ENCODE data around the gene UQCRFS1. TPM values are rescaled to one million over a fixed set of nuclear protein-coding genes. Genes with fewer than 3 reads are reported as not detected.
A peak's percentile ranks its signal among the peaks of the same experiment; 100 is the strongest.

The UQCRFS1 gene
- polyA plus RNA-seq, 2 of the 4 experiments (the other 2 are of a cell fraction), result 111 to 148 TPM

DNA sequence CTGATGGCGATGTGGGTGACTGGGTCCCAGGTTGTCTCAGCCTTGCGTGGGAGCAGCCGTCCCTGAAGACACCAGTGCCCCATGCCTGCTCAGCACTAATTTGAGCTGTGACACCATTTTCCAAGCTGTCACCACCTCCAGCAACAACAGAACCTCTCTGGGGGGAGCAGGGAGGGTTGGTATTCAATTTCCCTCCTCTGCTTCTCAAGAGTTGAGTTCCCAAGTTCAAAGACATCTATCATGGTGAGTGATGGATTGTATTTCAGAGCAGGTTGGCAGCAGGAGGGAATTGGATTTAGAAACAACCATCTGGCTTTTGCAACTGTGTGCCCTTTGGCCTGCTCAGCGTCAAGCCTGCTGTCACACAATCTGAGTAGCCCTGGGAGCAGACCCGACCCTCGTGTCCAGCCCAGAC is 46.9 kb upstream of the UQCRFS1 start (continued):
- TF ChIP-seq, protein P1, sequence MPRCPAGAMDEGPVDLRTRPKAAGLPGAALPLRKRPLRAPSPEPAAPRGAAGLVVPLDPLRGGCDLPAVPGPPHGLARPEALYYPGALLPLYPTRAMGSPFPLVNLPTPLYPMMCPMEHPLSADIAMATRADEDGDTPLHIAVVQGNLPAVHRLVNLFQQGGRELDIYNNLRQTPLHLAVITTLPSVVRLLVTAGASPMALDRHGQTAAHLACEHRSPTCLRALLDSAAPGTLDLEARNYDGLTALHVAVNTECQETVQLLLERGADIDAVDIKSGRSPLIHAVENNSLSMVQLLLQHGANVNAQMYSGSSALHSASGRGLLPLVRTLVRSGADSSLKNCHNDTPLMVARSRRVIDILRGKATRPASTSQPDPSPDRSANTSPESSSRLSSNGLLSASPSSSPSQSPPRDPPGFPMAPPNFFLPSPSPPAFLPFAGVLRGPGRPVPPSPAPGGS (IDR thresholded peaks at IDR 0.05), result no peak
- TF ChIP-seq FOSB (CRISPR knock-in tag; IDR thresholded peaks at IDR 0.05), result no peak

DNA sequence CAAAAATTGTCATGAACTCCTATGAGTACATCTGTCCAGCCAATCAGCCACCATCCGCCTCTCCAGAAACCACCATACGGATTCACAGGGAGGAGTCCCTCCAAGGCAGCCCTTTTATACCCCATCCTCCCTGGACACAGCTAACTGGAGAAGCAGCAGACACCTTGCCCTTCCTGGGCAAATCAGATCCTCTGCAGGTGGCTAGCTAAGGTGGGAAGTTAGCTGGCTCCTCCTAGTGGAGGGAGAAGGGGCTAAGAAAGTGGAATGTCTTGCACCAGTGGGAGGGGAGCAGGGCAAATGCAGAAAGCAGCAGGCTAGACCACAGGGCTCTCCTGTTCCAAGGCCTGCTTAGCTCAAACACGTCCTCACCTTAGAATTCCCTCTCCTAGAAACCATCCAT is 46.2 kb upstream of the UQCRFS1 start:
- ATAC-seq (peak; percentile 65 to 71), DNase-seq (ENCODE audit: low read depth in 1 of 2, low spot score in 1 of 2) (peak in 1 of 2 experiments; percentile 51), FAIRE-seq (no peak)
- TF ChIP-seq, protein P2, sequence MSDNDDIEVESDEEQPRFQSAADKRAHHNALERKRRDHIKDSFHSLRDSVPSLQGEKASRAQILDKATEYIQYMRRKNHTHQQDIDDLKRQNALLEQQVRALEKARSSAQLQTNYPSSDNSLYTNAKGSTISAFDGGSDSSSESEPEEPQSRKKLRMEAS (IDR thresholded peaks at IDR 0.05), result no peak
- TF ChIP-seq EHF (CRISPR knock-in tag; IDR thresholded peaks at IDR 0.05) (no peak), RAD21 (conservative IDR thresholded peaks at IDR 0.05 in 1 of 2, IDR thresholded peaks at IDR 0.05 in 1 of 2) (peak; percentile 29 to 46; a peak in 4 of 5 replicates), CHD2 (IDR thresholded peaks at IDR 0.05; ENCODE audit: low read length, partially characterized antibody) (no peak), RARB (CRISPR knock-in tag; IDR thresholded peaks at IDR 0.05) (no peak), JUN (IDR thresholded peaks at IDR 0.05) (no peak), MYC (IDR thresholded peaks at IDR 0.05; ENCODE audit: borderline replicate concordance, low read length) (no peak), MAZ (IDR thresholded peaks at IDR 0.05; ENCODE audit: borderline replicate concordance, low read depth, low read length) (no peak), HOXB5 (CRISPR knock-in tag; IDR thresholded peaks at IDR 0.05) (no peak), CBX8 (IDR thresholded peaks at IDR 0.05) (no peak)
- TF ChIP-seq, protein P3, sequence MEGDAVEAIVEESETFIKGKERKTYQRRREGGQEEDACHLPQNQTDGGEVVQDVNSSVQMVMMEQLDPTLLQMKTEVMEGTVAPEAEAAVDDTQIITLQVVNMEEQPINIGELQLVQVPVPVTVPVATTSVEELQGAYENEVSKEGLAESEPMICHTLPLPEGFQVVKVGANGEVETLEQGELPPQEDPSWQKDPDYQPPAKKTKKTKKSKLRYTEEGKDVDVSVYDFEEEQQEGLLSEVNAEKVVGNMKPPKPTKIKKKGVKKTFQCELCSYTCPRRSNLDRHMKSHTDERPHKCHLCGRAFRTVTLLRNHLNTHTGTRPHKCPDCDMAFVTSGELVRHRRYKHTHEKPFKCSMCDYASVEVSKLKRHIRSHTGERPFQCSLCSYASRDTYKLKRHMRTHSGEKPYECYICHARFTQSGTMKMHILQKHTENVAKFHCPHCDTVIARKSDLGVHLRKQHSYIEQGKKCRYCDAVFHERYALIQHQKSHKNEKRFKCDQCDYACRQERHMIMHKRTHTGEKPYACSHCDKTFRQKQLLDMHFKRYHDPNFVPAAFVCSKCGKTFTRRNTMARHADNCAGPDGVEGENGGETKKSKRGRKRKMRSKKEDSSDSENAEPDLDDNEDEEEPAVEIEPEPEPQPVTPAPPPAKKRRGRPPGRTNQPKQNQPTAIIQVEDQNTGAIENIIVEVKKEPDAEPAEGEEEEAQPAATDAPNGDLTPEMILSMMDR (IDR thresholded peaks at IDR 0.05), result peak; percentile 43; the same call in 2 of the 3 replicates
- TF ChIP-seq, protein P4, sequence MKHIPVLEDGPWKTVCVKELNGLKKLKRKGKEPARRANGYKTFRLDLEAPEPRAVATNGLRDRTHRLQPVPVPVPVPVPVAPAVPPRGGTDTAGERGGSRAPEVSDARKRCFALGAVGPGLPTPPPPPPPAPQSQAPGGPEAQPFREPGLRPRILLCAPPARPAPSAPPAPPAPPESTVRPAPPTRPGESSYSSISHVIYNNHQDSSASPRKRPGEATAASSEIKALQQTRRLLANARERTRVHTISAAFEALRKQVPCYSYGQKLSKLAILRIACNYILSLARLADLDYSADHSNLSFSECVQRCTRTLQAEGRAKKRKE (CRISPR knock-in tag; IDR thresholded peaks at IDR 0.05; ENCODE audit: low read depth), result no peak
- ChIA-PET POLR2A (no interaction called here), CTCF (interaction anchor here (2.0 to 10.3 kb wide), 4 partner anchors 12 to 25 kb away, joined by 5 to 83 read pairs (median 30); no protein-coding TSS in a partner anchor)
- no peak overlapping the region for H3K27ac ChIP-seq
- H3K4me1 ChIP-seq, result no peaks in the 10 kb centered on the region
- no peak overlapping the region for H3K4me2 ChIP-seq
- H3K4me3 ChIP-seq, result no peak overlapping the region
- 0 out of 3 replicates have a peak, but pooled peaks cover 10% of the 10 kb centered on the region for H3K9me3 ChIP-seq
- whole genome bisulfite sequencing (ENCODE audit: missing lambda C conversion rate), result 26% methylated on average over 3 of the region's 3 CpGs

DNA sequence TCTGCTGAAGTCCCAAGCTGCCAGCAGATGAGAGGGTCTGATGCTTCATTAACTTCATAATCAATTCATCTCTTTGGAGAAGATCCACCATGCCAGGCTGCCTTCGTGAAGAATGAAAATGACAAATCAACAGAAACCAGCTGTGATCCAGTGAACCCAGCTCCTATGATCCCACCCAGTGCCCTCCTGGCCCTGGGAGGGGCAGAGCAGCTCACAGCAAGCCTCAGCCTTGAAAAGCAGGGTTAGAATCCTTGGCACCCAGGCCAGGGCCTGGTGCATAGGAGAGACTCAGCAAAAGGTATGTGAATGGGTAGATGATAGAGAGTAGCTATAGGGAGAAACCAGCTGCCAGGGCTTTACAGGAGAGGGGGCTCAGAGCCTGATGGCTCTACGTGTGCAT is 43.6 kb upstream of the UQCRFS1 start:
- WGBS (ENCODE audit: missing lambda C conversion rate), result 12% methylated on average over 2 of the region's 2 CpGs
- H3K4me2 ChIP-seq, result no peak overlapping the region
- no peak overlapping the region for H3K4me3 ChIP-seq
- CTCF ChIA-PET, result interaction anchor here (1.3 to 10.3 kb wide), 4 partner anchors 9 to 354 kb away, joined by 3 to 83 read pairs (median 6); no protein-coding TSS in a partner anchor
- ATAC-seq (no peak), DNase-seq (ENCODE audit: low read depth in 1 of 2, low spot score in 1 of 2) (no peak), FAIRE-seq (no peak)
- POLR2A ChIA-PET, result no interaction called here
- TF ChIP-seq MAFK (IDR thresholded peaks at IDR 0.05; ENCODE audit: partially characterized antibody) (no peak), ZFP36 (IDR thresholded peaks at IDR 0.05; ENCODE audit: borderline replicate concordance, partially characterized antibody) (no peak), FOXS1 (CRISPR knock-in tag; IDR thresholded peaks at IDR 0.05) (no peak), TFCP2L1 (CRISPR knock-in tag; IDR thresholded peaks at IDR 0.05) (no peak), HOXB5 (CRISPR knock-in tag; IDR thresholded peaks at IDR 0.05) (no peak), MYC (IDR thresholded peaks at IDR 0.05; ENCODE audit: borderline replicate concordance, low read length) (no peak), FOSL2 (IDR thresholded peaks at IDR 0.05) (no peak), FOSL2 (CRISPR knock-in tag; IDR thresholded peaks at IDR 0.05) (no peak)
- TF ChIP-seq, protein P4 (CRISPR knock-in tag; IDR thresholded peaks at IDR 0.05; ENCODE audit: low read depth), result no peak
- H3K4me1 ChIP-seq, result no peaks in the 10 kb centered on the region
- H3K9me3 ChIP-seq, result 0 out of 3 replicates have a peak, but pooled peaks cover 10% of the 10 kb centered on the region
- H3K27ac ChIP-seq, result no peak overlapping the region
